ENCODE data around the gene TRNT1. TPM values are rescaled to one million over a fixed set of nuclear protein-coding genes. Genes with fewer than 3 reads are reported as not detected.

TRNT1 gene
- total RNA-seq, 1 experiment from 2014 or later, result 21.4 TPM

DNA sequence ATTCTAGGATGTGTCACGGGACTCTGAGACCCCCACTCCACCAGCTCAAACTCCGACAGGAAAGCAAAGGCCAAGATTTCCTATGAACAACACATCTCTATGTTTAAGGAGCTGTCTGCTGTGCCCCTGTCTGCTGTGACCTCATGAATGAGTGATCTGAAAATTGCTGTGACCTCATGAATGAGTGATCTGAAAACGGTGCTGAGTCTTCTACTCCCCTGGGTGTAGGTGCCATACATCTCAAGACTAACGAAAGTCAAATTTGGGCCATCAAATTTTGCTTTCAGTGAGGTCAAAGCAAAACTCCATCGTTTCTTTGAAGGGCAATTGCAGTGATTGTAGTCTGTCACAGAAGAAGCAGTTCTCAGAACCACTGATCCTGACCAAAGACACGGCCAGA lies 41.0 kb upstream of the TRNT1 start:
- TF ChIP-seq, protein P1, sequence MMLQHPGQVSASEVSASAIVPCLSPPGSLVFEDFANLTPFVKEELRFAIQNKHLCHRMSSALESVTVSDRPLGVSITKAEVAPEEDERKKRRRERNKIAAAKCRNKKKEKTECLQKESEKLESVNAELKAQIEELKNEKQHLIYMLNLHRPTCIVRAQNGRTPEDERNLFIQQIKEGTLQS (IDR thresholded peaks at IDR 0.05), result no peak
- TF ChIP-seq ELF1 (IDR thresholded peaks at IDR 0.05; ENCODE audit: borderline replicate concordance, low read depth) (no peak), JUND (IDR thresholded peaks at IDR 0.05) (no peak), EZH2phosphoT487 (IDR thresholded peaks at IDR 0.05; ENCODE audit: borderline replicate concordance) (no peak), POLR2A (IDR thresholded peaks at IDR 0.05; ENCODE audit: borderline replicate concordance, extremely low read depth, insufficient read depth, insufficient read length) (no peak), EZH2 (IDR thresholded peaks at IDR 0.05) (no peak), ZFX (IDR thresholded peaks at IDR 0.05) (no peak), SIN3A (IDR thresholded peaks at IDR 0.05; ENCODE audit: low read depth) (no peak), POLR2AphosphoS5 (IDR thresholded peaks at IDR 0.05; ENCODE audit: low read depth, low read length) (no peak)
- TF ChIP-seq, protein P2, sequence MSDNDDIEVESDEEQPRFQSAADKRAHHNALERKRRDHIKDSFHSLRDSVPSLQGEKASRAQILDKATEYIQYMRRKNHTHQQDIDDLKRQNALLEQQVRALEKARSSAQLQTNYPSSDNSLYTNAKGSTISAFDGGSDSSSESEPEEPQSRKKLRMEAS (IDR thresholded peaks at IDR 0.05), result no peak
- TF ChIP-seq, protein P3, sequence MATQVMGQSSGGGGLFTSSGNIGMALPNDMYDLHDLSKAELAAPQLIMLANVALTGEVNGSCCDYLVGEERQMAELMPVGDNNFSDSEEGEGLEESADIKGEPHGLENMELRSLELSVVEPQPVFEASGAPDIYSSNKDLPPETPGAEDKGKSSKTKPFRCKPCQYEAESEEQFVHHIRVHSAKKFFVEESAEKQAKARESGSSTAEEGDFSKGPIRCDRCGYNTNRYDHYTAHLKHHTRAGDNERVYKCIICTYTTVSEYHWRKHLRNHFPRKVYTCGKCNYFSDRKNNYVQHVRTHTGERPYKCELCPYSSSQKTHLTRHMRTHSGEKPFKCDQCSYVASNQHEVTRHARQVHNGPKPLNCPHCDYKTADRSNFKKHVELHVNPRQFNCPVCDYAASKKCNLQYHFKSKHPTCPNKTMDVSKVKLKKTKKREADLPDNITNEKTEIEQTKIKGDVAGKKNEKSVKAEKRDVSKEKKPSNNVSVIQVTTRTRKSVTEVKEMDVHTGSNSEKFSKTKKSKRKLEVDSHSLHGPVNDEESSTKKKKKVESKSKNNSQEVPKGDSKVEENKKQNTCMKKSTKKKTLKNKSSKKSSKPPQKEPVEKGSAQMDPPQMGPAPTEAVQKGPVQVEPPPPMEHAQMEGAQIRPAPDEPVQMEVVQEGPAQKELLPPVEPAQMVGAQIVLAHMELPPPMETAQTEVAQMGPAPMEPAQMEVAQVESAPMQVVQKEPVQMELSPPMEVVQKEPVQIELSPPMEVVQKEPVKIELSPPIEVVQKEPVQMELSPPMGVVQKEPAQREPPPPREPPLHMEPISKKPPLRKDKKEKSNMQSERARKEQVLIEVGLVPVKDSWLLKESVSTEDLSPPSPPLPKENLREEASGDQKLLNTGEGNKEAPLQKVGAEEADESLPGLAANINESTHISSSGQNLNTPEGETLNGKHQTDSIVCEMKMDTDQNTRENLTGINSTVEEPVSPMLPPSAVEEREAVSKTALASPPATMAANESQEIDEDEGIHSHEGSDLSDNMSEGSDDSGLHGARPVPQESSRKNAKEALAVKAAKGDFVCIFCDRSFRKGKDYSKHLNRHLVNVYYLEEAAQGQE (IDR thresholded peaks at IDR 0.05; ENCODE audit: low read depth), result no peak
- Histone ChIP-seq H3K27ac (ENCODE audit: low read depth, low read length) (no peak overlapping the region), H3K36me3 (ENCODE audit: control insufficient read depth in 1 of 2, insufficient read depth in 2 of 2, low read length in 2 of 2) (no peaks in the 10 kb centered on the region), H3K79me2 (ENCODE audit: insufficient read depth, low read length) (no peaks in the 10 kb centered on the region), H3K9me2 (ENCODE audit: insufficient read depth) (no peaks in the 10 kb centered on the region), H2AFZ (ENCODE audit: low read depth, low read length, poor library complexity, severe bottlenecking) (no peak overlapping the region), H4K20me1 (ENCODE audit: insufficient read depth) (no peaks in the 10 kb centered on the region), H3K9ac (ENCODE audit: low read length) (no peak overlapping the region), H3K9me3 (ENCODE audit: control insufficient read depth in 1 of 2, insufficient read depth in 1 of 2, low read depth in 1 of 2, low read length in 2 of 2) (no peaks in the 10 kb centered on the region), H3K4me1 (ENCODE audit: control insufficient read depth in 1 of 2, insufficient read depth in 2 of 2, low read length in 2 of 2) (no peaks in the 10 kb centered on the region), H3K4me3 (replicated peaks in 1 of 2; ENCODE audit: low read depth in 1 of 2, low read length in 2 of 2) (no peak overlapping the region), H3K4me2 (ENCODE audit: low read length) (no peak overlapping the region), H3K27me3 (ENCODE audit: insufficient read depth, low read length) (peaks cover 17% of the 10 kb centered on the region)
- DNase-seq (ENCODE audit: low read depth, low spot score) (no peak), ATAC-seq (no peak)
- ChIA-PET POLR2A (no interaction called here), RAD21 (ENCODE audit: low non-redundant PET in 1 of 2, low total read pairs in 2 of 2, uncharacterized antibody in 2 of 2, unreplicated experiment in 2 of 2) (no interaction called here), CTCF (no interaction called here)
- BruUV-seq (replicated peaks), result no TSS peak
- intact Hi-C loops (cut with micrococcal nuclease), result no loop called here
